ENCODE results near the gene FHL2.

Gene FHL2

GRCh38 chr2:105412584-105412983, 13.7 kb upstream of the FHL2 start:
- no peak for DNase-seq
- peaks cover 0 to 36% (median 29%) of the 10 kb centered on the region in 4 donors for H3K4me1 ChIP-seq
- H3K27me3 ChIP-seq: no peaks in the 10 kb centered on the region
- no peak overlapping the region for H3K4me3 ChIP-seq
- intact Hi-C loops (cut with DNase I; ENCODE audit: low total_unique reads): no loop called here
- no peak for TF ChIP-seq CTCF (IDR thresholded peaks at IDR 0.05)
- H3K27ac ChIP-seq: no peak overlapping the region
- H3K9me3 ChIP-seq: no peaks in the 10 kb centered on the region
- H3K36me3 ChIP-seq: no peaks in the 10 kb centered on the region

GRCh38 chr2:105411720-105412407, 13.0 kb upstream of the FHL2 start:
- H3K9me3 ChIP-seq: no peaks in the 10 kb centered on the region
- no peaks in the 10 kb centered on the region for H3K36me3 ChIP-seq
- no peak overlapping the region for H3K27ac ChIP-seq
- TF ChIP-seq CTCF (IDR thresholded peaks at IDR 0.05): no peak
- intact Hi-C loops (cut with DNase I; ENCODE audit: low total_unique reads): no loop called here
- H3K27me3 ChIP-seq: no peaks in the 10 kb centered on the region
- H3K4me1 ChIP-seq: peaks cover 0 to 38% (median 29%) of the 10 kb centered on the region in 4 donors
- no peak overlapping the region for H3K4me3 ChIP-seq
- DNase-seq: no peak

GRCh38 chr2:105410554-105410953, 11.7 kb upstream of the FHL2 start:
- DNase-seq: no peak
- Histone ChIP-seq H3K27ac (peak overlapping the region; percentile 44 to 56), H3K36me3 (no peaks in the 10 kb centered on the region), H3K4me3 (no peak overlapping the region), H3K9me3 (no peaks in the 10 kb centered on the region), H3K4me1 (peaks cover 0 to 38% (median 29%) of the 10 kb centered on the region in 4 donors), H3K27me3 (no peaks in the 10 kb centered on the region)
- TF ChIP-seq CTCF (IDR thresholded peaks at IDR 0.05): no peak
- intact Hi-C loops (cut with DNase I; ENCODE audit: low total_unique reads): no loop called here

- Histone ChIP-seq H3K27ac (peak overlapping the region; percentile 44 to 56), H3K27me3 (no peaks in the 10 kb centered on the region), H3K9me3 (no peaks in the 10 kb centered on the region), H3K4me1 (peaks cover 0 to 43% (median 29%) of the 10 kb centered on the region in 4 donors), H3K4me3 (no peak overlapping the region), H3K36me3 (no peaks in the 10 kb centered on the region)
- TF ChIP-seq CTCF (IDR thresholded peaks at IDR 0.05): no peak
- DNase-seq: peak; percentile 79 to 94
- intact Hi-C loops (cut with DNase I; ENCODE audit: low total_unique reads): no loop called here
These were observed 10.9 kb upstream of the FHL2 start for GRCh38 chr2:105409717-105410116.

- no peak for TF ChIP-seq CTCF (IDR thresholded peaks at IDR 0.05)
- intact Hi-C loops (cut with DNase I; ENCODE audit: low total_unique reads): no loop called here
- peak overlapping the region; percentile 44 to 54 for H3K27ac ChIP-seq
These were observed 9.3 kb upstream of the FHL2 start for GRCh38 chr2:105407946-105408743.

More at GRCh38 chr2:105407946-105408743, 9.3 kb upstream of the FHL2 start:
- no peaks in the 10 kb centered on the region for H3K9me3 ChIP-seq
- H3K27me3 ChIP-seq: no peaks in the 10 kb centered on the region
- H3K4me1 ChIP-seq: peaks cover 0 to 58% (median 35%) of the 10 kb centered on the region in 4 donors
- DNase-seq: no peak
- no peak overlapping the region for H3K4me3 ChIP-seq
- no peaks in the 10 kb centered on the region for H3K36me3 ChIP-seq
